B cell (primary cell): Measurements from ENCODE around the gene MINDY4B.

Experiments
- CTCF ChIP-seq: fragments of 200-600 bp; IDR thresholded peaks from one replicate; pipeline ENCODE4 v1.8.0; 2022; ENCODE audit warnings: antibody characterized with exemption, mild to moderate bottlenecking
- EZH2 ChIP-seq: IDR thresholded peaks from 2 replicates; pipeline ENCODE4 v1.6.1; 2012; ENCODE audit warnings: borderline replicate concordance, low read depth, mild to moderate bottlenecking, moderate library complexity, low read length; ENCODE audit not compliant: insufficient read depth, poor library complexity, severe bottlenecking

GRCh38 chr3:150829408-150829807 is 75.8 kb downstream of the MINDY4B start:
- TF ChIP-seq CTCF = no peak
- no peak for TF ChIP-seq EZH2
